HG02678 (cell line): ENCODE results near the gene SBSN.
A peak's percentile ranks its signal among the peaks of the same experiment; 100 is the strongest.

Source experiments
- ATAC-seq: cut with Tn5 transposase; IDR thresholded peaks from one replicate; pipeline ENCODE4 v1.9.1; 2021; ENCODE audit warnings: mild to moderate bottlenecking, moderate library complexity; ENCODE audit not compliant: unreplicated experiment

SBSN gene

GRCh38 chr19:35555301-35556005 lies 27.3 kb upstream of the SBSN start:
- ATAC-seq: no peak

DNA sequence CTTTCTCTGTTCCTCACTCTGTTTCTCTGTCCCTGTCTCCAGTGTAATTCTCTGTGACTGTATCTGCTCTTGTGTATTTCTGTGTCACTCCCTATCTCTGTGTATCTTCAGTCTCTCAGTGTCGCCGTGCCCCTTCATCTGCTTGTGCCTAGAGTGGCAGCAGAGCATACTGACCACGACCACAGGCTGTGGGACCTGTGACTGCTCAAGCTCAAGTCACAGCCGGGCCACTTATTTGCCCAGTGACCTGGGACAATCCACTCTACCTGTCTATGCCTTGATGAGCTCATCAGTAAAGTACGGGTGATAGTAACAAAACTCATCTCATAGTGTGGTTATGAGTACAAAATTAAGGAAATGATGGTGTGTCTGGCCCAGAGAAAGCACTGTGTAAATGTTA lies 26.0 kb upstream of the SBSN start:
- no peak for ATAC-seq

- no peak for ATAC-seq
These were observed 25.4 kb upstream of the SBSN start for GRCh38 chr19:35553385-35554000.

GRCh38 chr19:35552534-35553384 lies 24.6 kb upstream of the SBSN start:
- no peak for ATAC-seq

GRCh38 chr19:35551091-35551810 lies 23.1 kb upstream of the SBSN start:
- no peak for ATAC-seq

GRCh38 chr19:35549879-35550523 lies 21.9 kb upstream of the SBSN start:
- ATAC-seq: no peak

- ATAC-seq: no peak
These were observed 21.2 kb upstream of the SBSN start for GRCh38 chr19:35549174-35549788.

DNA sequence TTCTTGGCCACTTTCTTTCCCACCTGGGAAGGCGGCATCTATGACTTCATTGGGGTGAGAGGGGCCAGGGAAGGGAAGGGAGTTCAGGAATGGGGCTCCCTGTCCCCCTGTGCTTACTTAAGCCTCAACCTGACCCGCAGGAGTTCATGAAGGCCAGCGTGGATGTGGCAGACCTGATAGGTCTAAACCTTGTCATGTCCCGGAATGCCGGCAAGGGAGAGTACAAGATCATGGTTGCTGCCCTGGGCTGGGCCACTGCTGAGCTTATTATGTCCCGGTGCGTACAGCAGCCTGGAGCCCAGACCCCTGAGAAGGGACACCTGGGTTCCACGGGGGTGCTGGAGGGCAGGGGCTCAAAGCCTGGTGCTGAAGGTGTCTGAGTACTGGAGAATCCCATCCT lies 18.4 kb upstream of the SBSN start:
- ATAC-seq: no peak

GRCh38 chr19:35545855-35546381 lies 17.8 kb upstream of the SBSN start:
- peak; percentile 44 for ATAC-seq

DNA sequence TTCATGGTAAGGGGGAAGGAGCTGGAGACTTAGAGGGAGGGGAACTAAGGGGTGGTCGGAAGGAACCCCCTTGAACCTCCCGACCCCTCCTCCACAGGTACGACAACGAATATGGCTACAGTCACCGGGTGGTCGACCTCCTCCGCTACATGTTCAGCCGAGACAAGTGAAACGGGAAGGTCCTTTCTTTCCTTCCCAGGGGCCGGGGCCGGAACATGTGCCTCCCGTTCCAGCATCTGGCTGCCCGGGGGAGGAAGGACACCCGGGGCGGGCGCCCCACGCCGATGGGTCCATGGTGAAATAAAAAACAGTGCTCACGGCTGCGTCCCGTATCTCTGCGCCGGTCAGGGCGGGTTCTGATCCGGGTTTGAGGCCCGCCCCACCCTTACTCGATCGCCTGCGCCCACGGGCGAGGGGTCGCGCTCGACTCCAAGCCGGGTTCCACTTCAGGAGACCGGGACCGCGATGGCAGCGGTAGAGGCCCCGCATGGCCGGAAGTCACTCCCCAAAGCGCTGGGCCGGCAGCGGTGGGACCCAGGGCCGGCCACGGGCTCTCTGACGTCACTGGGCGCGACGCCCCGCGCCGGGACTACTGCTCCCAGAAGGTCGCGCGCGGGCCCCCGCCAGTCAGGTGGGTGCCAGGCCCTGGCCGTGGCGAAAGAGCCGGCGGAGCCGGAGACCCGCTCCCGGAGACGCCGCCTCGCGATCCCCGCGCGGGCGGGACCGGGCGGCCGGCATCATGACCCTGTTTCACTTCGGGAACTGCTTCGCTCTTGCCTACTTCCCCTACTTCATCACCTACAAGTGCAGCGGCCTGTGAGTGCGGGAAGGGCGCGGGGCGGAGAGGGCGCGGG lies 17.1 kb upstream of the SBSN start, which contains the start of gene TMEM147:
TSS of gene TMEM147 (plus strand) at position 626 of the 854 bp plus-strand sequence. CDS start at position 740, 114 bp downstream.
- ATAC-seq: peak; percentile 79

- ATAC-seq: no peak
These were observed 16.1 kb upstream of the SBSN start for GRCh38 chr19:35544110-35544802.

- ATAC-seq: no peak
These were observed 15.4 kb upstream of the SBSN start for GRCh38 chr19:35543280-35544109.

DNA sequence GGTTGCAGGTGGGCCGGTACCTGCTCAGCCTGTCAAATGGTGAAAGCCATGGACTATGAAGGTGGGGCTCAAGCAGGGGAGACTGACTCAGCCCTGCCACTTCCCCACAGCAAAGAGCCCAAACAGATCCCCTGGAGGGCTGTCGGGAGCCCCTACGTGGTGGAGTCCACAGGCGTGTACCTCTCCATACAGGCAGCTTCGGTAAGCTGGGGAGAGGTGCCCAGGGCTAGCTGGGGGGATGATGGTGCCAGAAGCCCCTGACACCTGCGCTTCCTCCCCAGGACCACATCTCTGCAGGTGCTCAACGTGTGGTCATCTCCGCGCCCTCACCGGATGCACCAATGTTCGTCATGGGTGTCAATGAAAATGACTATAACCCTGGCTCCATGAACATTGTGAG lies 14.1 kb upstream of the SBSN start:
- no peak for ATAC-seq

DNA sequence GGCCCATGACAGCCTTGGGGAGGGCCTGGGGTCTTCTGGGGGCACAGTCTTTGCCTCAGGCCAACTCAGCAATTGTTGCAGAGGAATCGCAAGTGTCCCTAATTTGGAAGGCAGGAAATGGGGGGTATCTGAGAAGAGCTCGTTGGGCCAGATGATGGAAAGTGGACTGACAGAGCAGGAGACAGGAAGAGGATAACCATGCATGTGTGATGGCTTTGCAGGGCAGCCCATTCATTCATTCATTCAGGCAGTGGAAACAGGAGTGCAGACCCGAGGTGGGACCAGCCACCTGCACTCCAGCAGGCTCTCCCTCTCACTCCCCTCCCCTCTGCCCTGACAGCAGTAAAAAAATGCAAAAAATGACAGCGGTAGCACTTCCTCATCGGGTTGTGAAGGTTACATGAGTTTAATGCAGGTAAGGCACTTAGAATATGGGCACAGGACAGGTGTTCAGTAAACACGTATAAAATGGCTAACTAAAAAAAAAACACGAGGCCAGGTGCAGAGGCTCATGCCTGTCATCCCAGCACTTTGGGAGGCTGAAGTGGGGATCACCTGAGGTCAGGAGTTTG lies 12.3 kb upstream of the SBSN start:
- ATAC-seq: no peak

- no peak for ATAC-seq
These were observed 11.7 kb upstream of the SBSN start for GRCh38 chr19:35539850-35540249.

DNA sequence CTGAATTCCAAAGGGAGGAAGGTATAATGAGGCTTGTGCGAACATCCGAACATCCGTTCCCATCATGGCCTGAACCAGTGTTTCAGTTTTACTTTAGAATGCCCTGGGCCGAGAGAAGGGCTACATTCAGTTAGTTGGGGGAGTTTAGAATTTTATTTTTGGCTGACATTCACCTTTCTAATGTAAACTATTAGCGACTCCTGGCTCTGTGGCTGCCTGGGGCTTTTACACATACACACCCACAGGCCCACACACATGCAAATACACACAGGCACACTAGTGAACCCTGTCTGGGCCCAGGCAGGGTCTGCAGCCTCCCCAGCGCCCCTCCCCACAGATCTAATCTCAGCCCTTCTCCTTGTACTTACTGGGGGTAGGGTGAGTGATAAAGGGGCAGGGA lies 11.2 kb upstream of the SBSN start:
- no peak for ATAC-seq

- no peak for ATAC-seq
These were observed 6.8 kb upstream of the SBSN start for GRCh38 chr19:35534803-35535480.
